CD4-positive, alpha-beta memory T cell (primary cell): ENCODE data around the gene ABHD12B. TPM values are rescaled to one million over a fixed set of nuclear protein-coding genes. Genes with fewer than 3 reads are reported as not detected.
A peak's percentile ranks its signal among the peaks of the same experiment; 100 is the strongest.
"Not testable (repeated sequence)": the region's sequence is repeated elsewhere in the genome, so short reads cannot be mapped to it uniquely, and the experiment has no call there.

Experiments
- CTCF ChIA-PET: fragments of 350-600 bp; sonication (Branson Sonifier 250); formaldehyde crosslinking; loops from one replicate; lab custom pipeline; 2021; ENCODE audit warnings: inconsistent platforms; ENCODE audit not compliant: partially characterized antibody; lab: Charles Lee
- POLR2A ChIA-PET: fragments of 350-600 bp; sonication (Branson Sonifier 250); formaldehyde crosslinking; loops from one replicate; lab custom pipeline; 2021; ENCODE audit not compliant: partially characterized antibody; lab: Charles Lee
- DNase-seq, 5 donors: peaks; one replicate each; pipeline versions ENCODE4 v3.0.0 to v3.0.0-alpha.2; 2020 to 2022; ENCODE audit warnings: mixed read lengths in 1 of 5
- H3K27ac ChIP-seq: one replicate; pipeline ENCODE4 v1.7.0; 2013; ENCODE audit warnings: low read depth, low read length
- H3K27me3 ChIP-seq: 2 replicates; pipeline ENCODE4 v1.7.0; 2013; ENCODE audit warnings: mild to moderate bottlenecking, low read length, moderate library complexity; ENCODE audit not compliant: insufficient read depth
- H3K36me3 ChIP-seq: 2 replicates; pipeline ENCODE4 v1.7.0; 2013; ENCODE audit warnings: mild to moderate bottlenecking, low read length, moderate library complexity; ENCODE audit not compliant: insufficient read depth
- H3K4me1 ChIP-seq: 2 replicates; pipeline ENCODE4 v1.7.0; 2013; ENCODE audit warnings: mild to moderate bottlenecking, low read length, moderate library complexity; ENCODE audit not compliant: insufficient read depth
- H3K4me3 ChIP-seq, 2 donors: one replicate each; pipeline ENCODE4 v1.7.0; 2013; ENCODE audit warnings: low read length in 2 of 2, mild to moderate bottlenecking in 1 of 2
- H3K9me3 ChIP-seq, 2 donors: one replicate each; pipeline ENCODE4 v1.7.0; 2013; ENCODE audit warnings: low read length in 2 of 2, control low read depth in 1 of 2; ENCODE audit not compliant: control insufficient read depth in 1 of 2
- H3K27ac Mint-ChIP-seq, 7 donors: one replicate each; pipeline ENCODE4 v1.8.0; 2020 to 2021; ENCODE audit warnings: mixed read lengths in 7 of 7, mild to moderate bottlenecking in 6 of 7, inconsistent platforms in 3 of 7, moderate library complexity in 3 of 7
- H3K27me3 Mint-ChIP-seq, 2 donors: one replicate each; pipeline ENCODE4 v1.8.0; 2020 to 2021; ENCODE audit warnings: mixed read lengths in 2 of 2
- H3K36me3 Mint-ChIP-seq, 2 donors: one replicate each; pipeline ENCODE4 v1.8.0; 2020 to 2021; ENCODE audit warnings: mixed read lengths in 2 of 2, inconsistent platforms in 1 of 2, mild to moderate bottlenecking in 1 of 2
- H3K4me1 Mint-ChIP-seq, 4 donors: one replicate each; pipeline ENCODE4 v1.8.0; 2020 to 2021; ENCODE audit warnings: mixed read lengths in 4 of 4, mild to moderate bottlenecking in 1 of 4
- H3K4me3 Mint-ChIP-seq, 8 donors: one replicate each; pipeline ENCODE4 v1.8.0; 2020 to 2021; ENCODE audit warnings: mixed read lengths in 8 of 8, mild to moderate bottlenecking in 7 of 8, moderate library complexity in 6 of 8, inconsistent platforms in 3 of 8
- H3K9me3 Mint-ChIP-seq, 8 donors: one replicate each; pipeline ENCODE4 v1.8.0; 2020 to 2021; ENCODE audit warnings: mixed read lengths in 8 of 8, mild to moderate bottlenecking in 5 of 8, inconsistent platforms in 3 of 8, moderate library complexity in 1 of 8
- intact Hi-C: fragments of 100-400 bp; cut with micrococcal nuclease; formaldehyde crosslinking; loops from one replicate; pipeline ENCODE4 v1.15.1; 2023
- polyA plus RNA-seq, 2 donors: library from polyadenylated mRNA; unstranded; fragments of 300-500 nt; fragmentation: Illumina TruSeq; gene quantifications; one replicate each; pipeline ENCODE4 v1.2.3, GENCODE V29; 2021
- total RNA-seq, 2 experiments: library from RNA; stranded (reverse); gene quantifications; one replicate each; pipeline ENCODE4 v1.2.3, GENCODE V29; 2021

ABHD12B gene
- total and polyA plus RNA-seq, 4 experiments from 2014 or later, result not detected

- no peak for DNase-seq
- H3K9me3 Mint-ChIP-seq, result peaks cover 0 to 6% (median 3%) of the 10 kb centered on the region in 8 donors
- POLR2A ChIA-PET, result no interaction called here
- intact Hi-C loops, result no loop called here
- Histone ChIP-seq H3K4me3 (no peak overlapping the region), H3K9me3 (no peaks in the 10 kb centered on the region), H3K4me1 (no peaks in the 10 kb centered on the region), H3K27ac (no peak overlapping the region), H3K36me3 (no peaks in the 10 kb centered on the region), H3K27me3 (no peaks in the 10 kb centered on the region)
- no peaks in the 10 kb centered on the region for H3K4me1 Mint-ChIP-seq
- H3K27me3 Mint-ChIP-seq, result peaks cover 11 to 13% of the 10 kb centered on the region in 2 donors
- H3K36me3 Mint-ChIP-seq, result no peaks in the 10 kb centered on the region
- H3K27ac Mint-ChIP-seq, result no peak overlapping the region
- CTCF ChIA-PET, result no interaction called here
- no peak overlapping the region for H3K4me3 Mint-ChIP-seq
Observed at GRCh38 chr14:50901361-50901760, 29.5 kb downstream of the ABHD12B start.

GRCh38 chr14:50904719-50905118 is 32.9 kb downstream of the ABHD12B start:
- H3K4me3 ChIP-seq, result no peak overlapping the region
- no peaks in the 10 kb centered on the region for H3K27me3 ChIP-seq
- H3K27me3 Mint-ChIP-seq, result peaks cover 7 to 10% of the 10 kb centered on the region in 2 donors
- H3K4me3 Mint-ChIP-seq, result no peak overlapping the region
- H3K4me1 Mint-ChIP-seq, result no peaks in the 10 kb centered on the region
- intact Hi-C loops, result no loop called here
- no peak overlapping the region for H3K27ac ChIP-seq
- no peaks in the 10 kb centered on the region for H3K4me1 ChIP-seq
- peaks cover 0 to 6% (median 3%) of the 10 kb centered on the region in 8 donors for H3K9me3 Mint-ChIP-seq
- no peaks in the 10 kb centered on the region for H3K36me3 Mint-ChIP-seq
- H3K9me3 ChIP-seq, result no peaks in the 10 kb centered on the region
- CTCF ChIA-PET, result interaction anchor here (1.0 to 1.3 kb wide), 2 partner anchors 9 to 45 kb away, joined by 3 read pairs; no protein-coding TSS in a partner anchor
- DNase-seq, result no peak
- H3K36me3 ChIP-seq, result no peaks in the 10 kb centered on the region
- POLR2A ChIA-PET, result no interaction called here
- no peak overlapping the region for H3K27ac Mint-ChIP-seq

GRCh38 chr14:50906326-50907065 is 34.6 kb downstream of the ABHD12B start:
- Histone ChIP-seq H3K36me3 (no peaks in the 10 kb centered on the region), H3K9me3 (no peaks in the 10 kb centered on the region), H3K27me3 (no peaks in the 10 kb centered on the region), H3K4me3 (no peak overlapping the region), H3K4me1 (no peaks in the 10 kb centered on the region), H3K27ac (no peak overlapping the region)
- CTCF ChIA-PET, result interaction anchor here (0.6 kb wide), 1 partner anchor 46 kb away, joined by 3 read pairs; no protein-coding TSS in a partner anchor
- H3K36me3 Mint-ChIP-seq, result no peaks in the 10 kb centered on the region
- no peak overlapping the region for H3K27ac Mint-ChIP-seq
- peaks cover 13 to 15% of the 10 kb centered on the region in 2 donors for H3K27me3 Mint-ChIP-seq
- no peaks in the 10 kb centered on the region for H3K4me1 Mint-ChIP-seq
- POLR2A ChIA-PET, result no interaction called here
- peaks cover 0 to 6% (median 3%) of the 10 kb centered on the region in 8 donors for H3K9me3 Mint-ChIP-seq
- no peak overlapping the region for H3K4me3 Mint-ChIP-seq
- DNase-seq, result no peak
- intact Hi-C loops, result no loop called here

- no peak for DNase-seq
- Mint-ChIP-seq H3K27me3 (peaks cover 20 to 22% of the 10 kb centered on the region in 2 donors), H3K36me3 (no peaks in the 10 kb centered on the region), H3K9me3 (no peaks in the 10 kb centered on the region), H3K4me1 (no peaks in the 10 kb centered on the region), H3K27ac (peak overlapping the region in 1 of 7 donors; percentile 34), H3K4me3 (no peak overlapping the region)
- intact Hi-C loops, result no loop called here
- Histone ChIP-seq H3K27me3 (no peaks in the 10 kb centered on the region), H3K4me3 (no peak overlapping the region), H3K27ac (no peak overlapping the region), H3K9me3 (no peaks in the 10 kb centered on the region), H3K36me3 (no peaks in the 10 kb centered on the region), H3K4me1 (no peaks in the 10 kb centered on the region)
- POLR2A ChIA-PET, result no interaction called here
- CTCF ChIA-PET, result no interaction called here
Observed at GRCh38 chr14:50910495-50911420, 38.9 kb downstream of the ABHD12B start.

- DNase-seq, result no peak
- Mint-ChIP-seq H3K27ac (no peak overlapping the region), H3K27me3 (peaks cover 18 to 20% of the 10 kb centered on the region in 2 donors), H3K4me1 (no peaks in the 10 kb centered on the region), H3K36me3 (no peaks in the 10 kb centered on the region), H3K4me3 (no peak overlapping the region), H3K9me3 (no peaks in the 10 kb centered on the region)
- CTCF ChIA-PET, result no interaction called here
- H3K27me3 ChIP-seq, result no peaks in the 10 kb centered on the region
- H3K9me3 ChIP-seq, result no peaks in the 10 kb centered on the region
- H3K4me3 ChIP-seq, result no peak overlapping the region
- H3K27ac ChIP-seq, result no peak overlapping the region
- no peaks in the 10 kb centered on the region for H3K4me1 ChIP-seq
- intact Hi-C loops, result no loop called here
- POLR2A ChIA-PET, result no interaction called here
- H3K36me3 ChIP-seq, result no peaks in the 10 kb centered on the region
Observed at GRCh38 chr14:50917449-50917848, 45.6 kb downstream of the ABHD12B start.

- CTCF ChIA-PET, H3K4me1 ChIP-seq, H3K27ac ChIP-seq, H3K36me3 Mint-ChIP-seq, H3K4me3 ChIP-seq, H3K4me1 Mint-ChIP-seq, H3K27ac Mint-ChIP-seq, H3K36me3 ChIP-seq, intact Hi-C loops, H3K4me3 Mint-ChIP-seq, H3K9me3 ChIP-seq, H3K27me3 ChIP-seq, POLR2A ChIA-PET, DNase-seq, H3K9me3 Mint-ChIP-seq: not testable (repeated sequence)
- H3K27me3 Mint-ChIP-seq, result peaks cover 18 to 24% of the 10 kb centered on the region in 2 donors
Observed at GRCh38 chr14:50919524-50919923, 47.7 kb downstream of the ABHD12B start.

GRCh38 chr14:50920482-50921230 is 48.8 kb downstream of the ABHD12B start:
- no peaks in the 10 kb centered on the region for H3K36me3 ChIP-seq
- intact Hi-C loops, result no loop called here
- Mint-ChIP-seq H3K4me3 (no peak overlapping the region), H3K27me3 (peaks cover 14 to 19% of the 10 kb centered on the region in 2 donors), H3K4me1 (no peaks in the 10 kb centered on the region), H3K27ac (no peak overlapping the region), H3K36me3 (no peaks in the 10 kb centered on the region), H3K9me3 (no peaks in the 10 kb centered on the region)
- H3K9me3 ChIP-seq, result no peaks in the 10 kb centered on the region
- H3K27me3 ChIP-seq, result no peaks in the 10 kb centered on the region
- ChIA-PET POLR2A (no interaction called here), CTCF (no interaction called here)
- H3K4me3 ChIP-seq, result no peak overlapping the region
- no peak overlapping the region for H3K27ac ChIP-seq
- DNase-seq, result no peak
- no peaks in the 10 kb centered on the region for H3K4me1 ChIP-seq
